Ovary (tissue), 3 donors: Measurements from ENCODE around the gene IQGAP1.

Source experiments
- CTCF ChIP-seq, 3 donors: fragments of 450-650 bp in 2 of 3; fragments of 200-600 bp in 1 of 3; IDR thresholded peaks; one replicate each; pipeline versions ENCODE4 v1.5.1 to v1.8.0; 2016 to 2022; ENCODE audit warnings: antibody characterized with exemption in 3 of 3, mild to moderate bottlenecking in 1 of 3
- EP300 ChIP-seq: sonication (generic); formaldehyde crosslinking; IDR thresholded peaks from one replicate; pipeline ENCODE4 v1.6.1; 2017; ENCODE audit warnings: antibody characterized with exemption
- POLR2A ChIP-seq: fragments of 450-650 bp; IDR thresholded peaks from one replicate; pipeline ENCODE4 v1.6.1; 2017; ENCODE audit warnings: antibody characterized with exemption, mild to moderate bottlenecking, moderate library complexity
- donor health status: DM: no; HTN: no; CAD: no.

GRCh38 chr15:90393040-90393439, 5.0 kb downstream of the IQGAP1 start:
- TF ChIP-seq POLR2A, result no peak
- TF ChIP-seq CTCF (IDR thresholded peaks at IDR 0.05), result no peak
- no peak for TF ChIP-seq EP300
